GM10266 (cell line): ENCODE measurements around the gene TNFSF15.

Source experiments
- DNase-seq: peaks from one replicate; pipeline ENCODE4 v3.0.0; 2012; ENCODE audit errors: extremely low spot score
- CTCF ChIP-seq: IDR thresholded peaks from 2 replicates; pipeline ENCODE4 v1.5.1; 2012; ENCODE audit warnings: mild to moderate bottlenecking, low read depth; ENCODE audit not compliant: control insufficient read depth, insufficient read depth; ENCODE audit errors: missing control alignments

The TNFSF15 gene

GRCh38 chr9:114810614-114811013 lies 4.8 kb upstream of the TNFSF15 start:
- no peak for TF ChIP-seq CTCF
- DNase-seq = no peak

GRCh38 chr9:114806526-114806900 lies 674 bp upstream of the TNFSF15 start:
- TF ChIP-seq CTCF = no peak
- DNase-seq = no peak

- TF ChIP-seq CTCF = no peak
- DNase-seq = no peak
Observed at GRCh38 chr9:114804505-114804904, 1.3 kb downstream of the TNFSF15 start.

- no peak for DNase-seq
- no peak for TF ChIP-seq CTCF
Observed at GRCh38 chr9:114803479-114804265, 2.2 kb downstream of the TNFSF15 start.

- DNase-seq = no peak
- TF ChIP-seq CTCF = no peak
Observed at GRCh38 chr9:114799925-114800324, 5.9 kb downstream of the TNFSF15 start.

- DNase-seq = no peak
- no peak for TF ChIP-seq CTCF
Observed at GRCh38 chr9:114799441-114799840, 6.4 kb downstream of the TNFSF15 start.

- no peak for TF ChIP-seq CTCF
- DNase-seq = no peak
Observed at GRCh38 chr9:114798780-114799427, 6.9 kb downstream of the TNFSF15 start.
